HUES6 (cell line): ENCODE data around the gene KRTAP4-12.
"Not testable (repeated sequence)": the region's sequence is repeated elsewhere in the genome, so short reads cannot be mapped to it uniquely, and the experiment has no call there.

ENCODE experiments used
- H3K27ac ChIP-seq: 2 replicates; pipeline ENCODE4 v1.7.0; 2013; ENCODE audit warnings: low read depth, mild to moderate bottlenecking, low read length, inconsistent platforms
- H3K27me3 ChIP-seq: 2 replicates; pipeline ENCODE4 v1.6.1; 2013; ENCODE audit warnings: low read length; ENCODE audit not compliant: control insufficient read depth, insufficient read depth
- H3K36me3 ChIP-seq: 2 replicates; pipeline ENCODE4 v1.6.1; 2013; ENCODE audit warnings: low read length; ENCODE audit not compliant: control insufficient read depth, insufficient read depth
- H3K4me1 ChIP-seq: 2 replicates; pipeline ENCODE4 v1.6.1; 2013; ENCODE audit warnings: low read length; ENCODE audit not compliant: control insufficient read depth, insufficient read depth
- H3K4me3 ChIP-seq: 2 replicates; pipeline ENCODE4 v1.5.1; 2013; ENCODE audit warnings: low read depth, low read length
- H3K9ac ChIP-seq: one replicate; pipeline ENCODE4 v1.6.1; 2013; ENCODE audit warnings: mild to moderate bottlenecking, low read length
- H3K9me3 ChIP-seq: 2 replicates; pipeline ENCODE4 v1.6.1; 2013; ENCODE audit warnings: low read depth, low read length; ENCODE audit not compliant: control insufficient read depth, insufficient read depth

The KRTAP4-12 gene

DNA sequence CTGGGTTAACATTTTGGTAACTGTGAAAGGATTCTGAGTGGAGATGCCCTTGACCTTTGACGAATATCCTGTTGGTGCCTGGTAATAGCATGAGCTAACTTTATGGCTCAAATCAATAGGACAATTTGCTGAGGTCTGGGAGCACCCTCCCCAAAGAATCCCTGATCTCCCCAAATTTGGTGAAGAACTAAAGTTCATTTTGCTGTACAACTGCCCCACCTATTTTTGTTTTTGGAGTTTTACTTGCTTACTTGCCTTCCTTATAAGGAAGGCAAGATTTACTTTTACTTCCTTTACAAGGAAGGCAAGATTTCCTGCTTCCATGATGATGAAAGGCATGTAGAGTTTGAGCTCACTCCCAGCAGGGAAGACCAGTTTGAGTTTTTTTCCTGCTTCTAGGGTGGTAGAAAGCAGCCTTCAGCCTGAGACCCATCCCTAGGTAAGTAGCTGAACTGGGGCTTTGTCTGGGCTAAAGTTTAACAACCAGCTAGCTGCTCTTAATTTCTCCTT is 16.0 kb downstream of the KRTAP4-12 start:
- Histone ChIP-seq H3K4me3 (no peak overlapping the region), H3K4me1 (peaks cover 8% of the 10 kb centered on the region; the same call in 1 of the 2 replicates), H3K36me3 (no peaks in the 10 kb centered on the region), H3K9ac (no peak overlapping the region), H3K27me3 (no peaks in the 10 kb centered on the region), H3K9me3 (peaks cover 16% of the 10 kb centered on the region), H3K27ac (no peak overlapping the region)

DNA sequence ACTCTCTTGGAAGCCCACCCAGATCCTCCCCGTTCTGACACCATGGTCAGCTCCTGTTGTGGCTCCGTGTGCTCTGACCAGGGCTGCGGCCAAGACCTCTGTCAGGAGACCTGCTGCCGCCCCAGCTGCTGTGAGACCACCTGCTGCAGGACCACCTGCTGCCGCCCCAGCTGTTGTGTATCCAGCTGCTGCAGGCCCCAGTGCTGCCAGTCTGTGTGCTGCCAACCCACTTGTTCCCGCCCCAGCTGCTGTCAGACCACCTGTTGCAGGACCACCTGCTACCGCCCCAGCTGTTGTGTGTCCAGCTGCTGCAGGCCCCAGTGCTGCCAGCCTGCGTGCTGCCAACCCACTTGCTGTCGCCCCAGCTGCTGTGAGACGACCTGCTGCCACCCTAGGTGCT is 18.6 kb downstream of the KRTAP4-12 start, which contains the start of gene KRTAP4-9:
Gene KRTAP4-9, plus strand, starts transcription at position 43 of the 400 bp plus-strand sequence. Its CDS starts 0 bp downstream, at position 43.
- not testable (repeated sequence) for H3K4me3 ChIP-seq, H3K27ac ChIP-seq, H3K9me3 ChIP-seq, H3K36me3 ChIP-seq, H3K9ac ChIP-seq, H3K4me1 ChIP-seq, H3K27me3 ChIP-seq

DNA sequence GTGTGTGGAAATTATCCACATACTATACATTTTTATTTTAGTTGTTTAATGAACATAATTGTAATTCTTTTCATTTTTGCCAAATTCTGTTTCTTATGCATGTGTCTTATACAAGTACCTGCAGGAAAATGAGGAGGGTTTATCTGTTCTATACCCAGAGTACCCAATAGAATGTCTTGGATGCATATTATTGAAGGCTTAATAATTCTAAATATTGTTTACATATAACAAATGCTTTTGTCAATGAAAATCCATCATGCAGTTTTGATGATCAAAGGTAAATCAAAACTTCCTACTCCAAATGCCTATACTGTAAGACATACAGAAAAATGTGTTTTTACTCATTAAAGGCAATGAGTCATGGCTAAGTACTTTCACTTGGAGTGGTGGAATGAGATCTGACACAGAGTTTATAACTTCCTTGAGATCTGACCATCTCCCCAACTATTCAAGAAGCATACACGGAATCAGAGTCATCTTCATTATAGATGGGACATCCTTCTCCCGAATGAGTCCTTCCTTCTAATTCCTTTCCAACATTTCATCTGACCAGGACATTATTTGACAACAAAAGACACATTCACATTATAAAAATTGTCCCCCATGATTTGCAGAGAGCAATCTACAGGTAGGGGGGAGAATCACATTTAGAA is 19.5 kb downstream of the KRTAP4-12 start:
- H3K27ac ChIP-seq, H3K4me1 ChIP-seq, H3K27me3 ChIP-seq, H3K9ac ChIP-seq, H3K4me3 ChIP-seq, H3K9me3 ChIP-seq, H3K36me3 ChIP-seq: not testable (repeated sequence)

DNA sequence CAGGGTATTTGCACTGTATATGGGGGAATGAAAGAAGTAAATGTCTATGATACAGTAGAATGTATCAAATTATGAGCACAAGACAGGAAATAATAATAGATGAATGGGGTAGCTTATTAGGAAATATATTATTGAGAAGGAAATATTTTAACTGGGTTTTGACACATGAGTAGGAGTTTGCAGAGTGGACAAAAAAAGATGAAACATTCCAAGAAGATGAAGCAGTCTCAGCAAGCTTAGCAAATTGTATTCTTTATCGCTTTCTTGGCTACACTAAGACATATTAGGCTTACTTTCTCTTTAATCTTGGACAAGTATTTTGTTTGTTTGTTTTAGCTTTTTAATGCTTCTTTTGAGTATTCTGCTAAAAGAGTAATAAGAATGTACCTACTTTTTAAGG is 20.1 kb downstream of the KRTAP4-12 start:
- Histone ChIP-seq H3K36me3 (no peaks in the 10 kb centered on the region), H3K9ac (no peak overlapping the region), H3K27me3 (no peaks in the 10 kb centered on the region), H3K27ac (no peak overlapping the region), H3K9me3 (no peaks in the 10 kb centered on the region), H3K4me3 (no peak overlapping the region), H3K4me1 (peaks cover 8% of the 10 kb centered on the region; the same call in 1 of the 2 replicates)

DNA sequence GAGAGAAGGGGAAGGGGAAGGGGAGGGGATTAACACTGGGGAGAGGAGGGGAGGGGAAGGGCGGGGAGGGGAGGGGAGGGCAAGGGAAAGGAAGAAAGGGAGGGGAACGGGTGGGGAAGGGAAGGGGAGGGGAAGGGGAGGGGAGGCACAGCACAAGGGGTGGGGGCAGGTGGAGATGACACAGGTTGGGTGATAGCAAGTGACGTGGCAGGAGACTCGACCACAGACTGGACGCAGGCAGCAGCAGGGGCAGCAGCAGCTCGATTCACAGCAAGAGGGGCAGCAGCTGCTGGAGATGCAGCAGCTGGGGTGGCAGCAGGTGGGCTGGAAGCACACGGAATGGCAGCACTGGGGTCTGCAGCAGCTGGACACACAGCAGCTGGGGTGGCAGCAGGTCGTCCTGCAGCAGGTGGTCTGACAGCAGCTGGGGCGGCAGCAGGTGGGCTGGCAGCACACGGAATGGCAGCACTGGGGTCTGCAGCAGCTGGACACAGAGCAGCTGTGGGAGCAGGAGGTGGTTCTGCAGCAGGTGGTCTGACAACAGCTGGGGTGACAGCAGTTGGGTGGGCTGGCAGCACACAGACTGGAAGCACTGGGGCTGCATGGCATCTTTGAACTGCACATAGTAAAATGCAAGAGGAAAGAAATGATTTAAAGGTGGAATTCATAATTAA is 22.3 kb downstream of the KRTAP4-12 start, which contains the start of gene KRTAP4-16:
Gene KRTAP4-16, minus strand, starts transcription at position 624 of the 674 bp plus-strand sequence. Its CDS starts 0 bp downstream, at position 624.
- H3K27ac ChIP-seq: no peak within 1 kb of the TSS

DNA sequence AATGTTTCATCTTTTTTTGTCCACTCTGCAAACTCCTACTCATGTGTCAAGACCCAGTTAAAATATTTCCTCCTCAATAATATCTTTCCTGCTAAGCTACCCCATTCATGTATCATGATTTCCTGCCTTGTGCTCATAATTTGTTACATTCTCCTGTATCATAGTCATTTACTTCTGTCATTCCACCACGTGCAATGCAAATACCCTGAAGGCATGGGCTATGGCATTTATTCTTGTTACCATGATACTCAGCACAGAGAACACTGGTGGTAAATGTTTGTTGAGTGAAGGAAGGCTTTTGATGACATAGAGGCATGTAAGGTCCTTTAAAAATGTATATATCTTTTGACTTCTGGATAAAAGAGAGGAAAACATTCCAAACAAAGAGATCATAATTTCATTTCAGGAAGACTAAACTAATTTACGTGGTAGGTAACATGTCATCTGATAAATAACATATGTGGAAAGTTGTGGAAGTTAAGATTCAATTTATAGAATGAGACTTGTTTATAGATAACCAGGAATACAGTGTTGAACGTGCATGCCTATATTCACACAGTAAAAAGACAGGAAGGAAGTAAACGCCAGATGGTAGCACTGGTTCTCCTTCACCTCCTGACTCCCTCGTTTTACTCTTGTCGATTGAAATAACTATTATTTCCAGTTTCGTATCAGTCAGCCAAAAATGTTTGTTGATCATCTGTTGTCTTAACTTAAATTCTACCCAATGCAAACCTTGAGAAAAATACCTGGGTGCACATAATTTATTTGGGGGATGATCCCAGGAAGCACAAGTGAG is 24.1 kb downstream of the KRTAP4-12 start:
- not testable (repeated sequence) for H3K9ac ChIP-seq, H3K4me1 ChIP-seq, H3K27ac ChIP-seq

More for the DNA sequence above, 22.3 kb downstream of the KRTAP4-12 start, which contains the start of gene KRTAP4-16:
- no peak within 1 kb of the TSS for H3K9ac ChIP-seq
- no peaks in the 10 kb centered on the region for H3K9me3 ChIP-seq
- no peaks in the 10 kb centered on the region; the same call in 1 of the 2 replicates for H3K4me1 ChIP-seq
- no peaks in the 10 kb centered on the region for H3K36me3 ChIP-seq
- no peak within 1 kb of the TSS for H3K4me3 ChIP-seq
- no peaks in the 10 kb centered on the region for H3K27me3 ChIP-seq

DNA sequence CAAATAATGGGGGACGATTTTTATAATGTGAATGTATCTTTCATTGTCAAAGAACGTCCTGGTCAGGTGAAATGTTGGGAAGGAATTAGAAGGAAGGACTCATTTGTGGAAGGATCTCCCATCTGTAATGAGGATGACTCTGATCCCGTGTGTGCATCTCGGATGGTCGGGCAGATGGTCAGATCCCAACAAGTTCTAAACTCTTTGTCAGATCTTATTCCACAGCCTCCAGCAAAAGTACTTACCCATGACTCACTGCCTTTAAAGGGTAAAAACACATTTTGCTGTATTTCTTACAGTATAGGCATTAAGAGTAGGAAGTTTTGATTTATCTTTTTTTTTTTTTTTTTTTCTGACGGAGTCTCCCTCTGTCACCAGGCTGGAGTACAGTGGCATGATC is 25.5 kb downstream of the KRTAP4-12 start:
- H3K9me3 ChIP-seq: peaks cover 6% of the 10 kb centered on the region
- H3K4me3 ChIP-seq: no peak overlapping the region
- no peaks in the 10 kb centered on the region for H3K4me1 ChIP-seq
- no peaks in the 10 kb centered on the region for H3K36me3 ChIP-seq
- H3K27me3 ChIP-seq: no peaks in the 10 kb centered on the region
- no peak overlapping the region for H3K27ac ChIP-seq
- H3K9ac ChIP-seq: no peak overlapping the region

More for the DNA sequence above, 24.1 kb downstream of the KRTAP4-12 start:
- H3K9me3 ChIP-seq, H3K36me3 ChIP-seq, H3K27me3 ChIP-seq, H3K4me3 ChIP-seq: not testable (repeated sequence)

DNA sequence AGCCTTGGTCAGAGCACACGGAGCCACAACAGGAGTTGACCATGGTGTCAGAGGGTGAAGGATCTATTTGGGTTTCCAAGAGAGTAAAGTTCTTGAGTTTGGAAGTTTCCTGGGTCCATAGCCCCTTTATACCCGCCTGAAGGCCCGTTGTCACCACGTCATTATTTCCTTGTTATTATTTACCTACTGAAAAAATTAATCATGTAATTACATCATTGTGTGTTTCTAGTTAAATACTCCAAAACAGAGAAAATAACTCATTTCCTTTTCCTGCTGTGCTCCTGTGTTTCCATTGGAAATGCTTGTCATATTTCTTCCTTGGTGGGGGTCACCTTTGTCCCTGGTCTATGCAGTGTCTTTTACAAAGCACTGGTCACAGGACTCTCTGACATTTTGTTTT is 25.9 kb downstream of the KRTAP4-12 start, which contains the start of gene KRTAP4-8:
Gene KRTAP4-8, minus strand, starts transcription at position 101 of the 400 bp plus-strand sequence. Its CDS starts 58 bp downstream, at position 43.
- Histone ChIP-seq H3K9ac (no peak within 1 kb of the TSS), H3K36me3 (no peaks in the 10 kb centered on the region), H3K27me3 (no peaks in the 10 kb centered on the region), H3K27ac (no peak within 1 kb of the TSS), H3K9me3 (peaks cover 6% of the 10 kb centered on the region), H3K4me3 (no peak within 1 kb of the TSS), H3K4me1 (no peaks in the 10 kb centered on the region)

DNA sequence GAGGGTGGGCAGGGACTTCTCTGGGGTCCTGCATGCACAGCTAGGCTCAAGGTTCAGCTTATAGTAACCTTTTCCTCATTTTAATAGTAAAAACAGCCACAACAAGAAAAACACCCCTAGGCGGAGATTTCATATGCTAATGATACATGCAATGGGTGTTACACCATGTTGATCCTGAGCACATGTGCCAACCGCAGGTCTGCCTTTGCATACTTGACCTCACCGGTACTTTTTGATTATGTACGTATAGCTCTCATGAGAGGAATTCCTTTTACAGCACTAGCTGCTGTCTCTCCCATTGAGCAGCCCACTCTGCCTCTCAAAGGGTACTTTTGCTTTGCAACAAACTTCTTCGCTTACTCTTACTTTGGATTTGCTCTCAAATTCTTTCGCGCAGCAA is 27.9 kb downstream of the KRTAP4-12 start:
- no peaks in the 10 kb centered on the region for H3K27me3 ChIP-seq
- H3K9ac ChIP-seq: no peak overlapping the region
- no peaks in the 10 kb centered on the region for H3K36me3 ChIP-seq
- H3K27ac ChIP-seq: no peak overlapping the region
- H3K9me3 ChIP-seq: peaks cover 11% of the 10 kb centered on the region
- H3K4me3 ChIP-seq: no peak overlapping the region
- no peaks in the 10 kb centered on the region for H3K4me1 ChIP-seq

DNA sequence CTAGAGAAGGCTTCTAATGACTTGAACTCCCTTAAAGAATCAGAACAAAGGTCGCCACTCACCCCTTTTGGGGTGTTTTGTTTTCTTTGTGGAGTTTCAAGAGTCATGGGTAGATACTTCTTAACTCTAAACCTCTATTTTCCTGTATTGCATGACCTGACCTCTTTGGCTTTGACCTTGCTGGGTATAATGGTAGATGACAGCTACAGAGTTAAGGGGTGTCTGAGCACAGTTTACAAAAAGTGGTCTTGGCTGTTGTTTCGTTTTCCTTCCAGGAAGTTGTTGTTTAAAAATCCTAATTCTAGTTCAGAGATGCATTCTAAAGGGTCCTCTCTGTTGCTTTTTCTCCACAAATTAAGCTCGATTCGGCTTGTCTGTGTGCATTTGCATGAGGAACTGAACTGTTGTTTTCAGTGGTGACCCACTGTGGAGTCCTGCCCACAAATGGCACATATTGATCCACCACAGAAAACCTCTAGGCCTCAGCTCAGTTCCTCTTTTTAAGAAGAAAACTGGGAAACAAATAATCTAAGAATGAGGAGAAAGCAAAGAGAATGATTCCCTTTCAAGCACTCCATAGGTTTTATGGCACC is 35.1 kb downstream of the KRTAP4-12 start:
- not testable (repeated sequence) for H3K4me3 ChIP-seq, H3K9me3 ChIP-seq, H3K9ac ChIP-seq, H3K27me3 ChIP-seq, H3K4me1 ChIP-seq, H3K27ac ChIP-seq, H3K36me3 ChIP-seq
